HG03342 (cell line): ENCODE data around the gene MALRD1.

Source experiments
- ATAC-seq: cut with Tn5 transposase; IDR thresholded peaks from one replicate; pipeline ENCODE4 v1.9.1; 2021; ENCODE audit warnings: mild to moderate bottlenecking, moderate library complexity; ENCODE audit not compliant: unreplicated experiment

Gene MALRD1

GRCh38 chr10:19329475-19329874 lies 280.9 kb downstream of the MALRD1 start:
- no peak for ATAC-seq

GRCh38 chr10:19332304-19332703 lies 283.7 kb downstream of the MALRD1 start:
- no peak for ATAC-seq

- no peak for ATAC-seq
These were observed 285.0 kb downstream of the MALRD1 start for GRCh38 chr10:19333631-19334030.

GRCh38 chr10:19347621-19348020 lies 299.0 kb downstream of the MALRD1 start:
- ATAC-seq = no peak

- no peak for ATAC-seq
These were observed 318.6 kb downstream of the MALRD1 start for GRCh38 chr10:19367176-19367575.

GRCh38 chr10:19373988-19374387 lies 325.4 kb downstream of the MALRD1 start:
- ATAC-seq = no peak

GRCh38 chr10:19385846-19386450 lies 337.3 kb downstream of the MALRD1 start:
- ATAC-seq = no peak

GRCh38 chr10:19408924-19409323 lies 360.3 kb downstream of the MALRD1 start:
- ATAC-seq = no peak

GRCh38 chr10:19411119-19411518 lies 362.5 kb downstream of the MALRD1 start:
- ATAC-seq = no peak

GRCh38 chr10:19412531-19412930 lies 363.9 kb downstream of the MALRD1 start:
- ATAC-seq = no peak

- ATAC-seq = no peak
These were observed 367.6 kb downstream of the MALRD1 start for GRCh38 chr10:19416164-19416563.

GRCh38 chr10:19417740-19418139 lies 369.1 kb downstream of the MALRD1 start:
- ATAC-seq = no peak

GRCh38 chr10:19421674-19422073 lies 373.1 kb downstream of the MALRD1 start:
- no peak for ATAC-seq

- ATAC-seq = no peak
These were observed 377.4 kb downstream of the MALRD1 start for GRCh38 chr10:19426034-19426433.

GRCh38 chr10:19431622-19432351 lies 383.2 kb downstream of the MALRD1 start:
- ATAC-seq = no peak

GRCh38 chr10:19449860-19450259 lies 401.3 kb downstream of the MALRD1 start:
- ATAC-seq = no peak

GRCh38 chr10:19451356-19451755 lies 402.8 kb downstream of the MALRD1 start:
- ATAC-seq = no peak

- no peak for ATAC-seq
These were observed 403.3 kb downstream of the MALRD1 start for GRCh38 chr10:19451937-19452336.

- ATAC-seq = no peak
These were observed 405.4 kb downstream of the MALRD1 start for GRCh38 chr10:19453967-19454366.

- ATAC-seq = no peak
These were observed 413.0 kb downstream of the MALRD1 start for GRCh38 chr10:19461588-19461987.

GRCh38 chr10:19466709-19467108 lies 418.1 kb downstream of the MALRD1 start:
- ATAC-seq = no peak

- no peak for ATAC-seq
These were observed 419.8 kb downstream of the MALRD1 start for GRCh38 chr10:19468413-19468812.

GRCh38 chr10:19469521-19469920 lies 420.9 kb downstream of the MALRD1 start:
- no peak for ATAC-seq
